Muscle of back (tissue), 13 donors: ENCODE results near the gene CHST14. TPM values are rescaled to one million over a fixed set of nuclear protein-coding genes. Genes with fewer than 3 reads are reported as not detected.
A peak's percentile ranks its signal among the peaks of the same experiment; 100 is the strongest.

Experiments used
- DNase-seq, 3 donors: peaks; one replicate each; pipeline versions ENCODE4 v3.0.0 to v3.0.0-alpha.2; 2013
- long read RNA-seq, 9 donors: transcript quantifications; one replicate each; lab custom pipeline, GENCODE V29; 2026
- polyA plus RNA-seq, 10 donors: library from polyadenylated mRNA; unstranded; fragments of 120-200 nt; gene quantifications; one replicate each; pipeline ENCODE4 v1.2.1, GENCODE V29; 2013; ENCODE audit not compliant: insufficient read length in 10 of 10

CHST14 gene
- polyA plus RNA-seq: 10 to 100 TPM; 30.4 to 49.4 (median 36.8) TPM
- long read RNA-seq, donor 1, transcript CHST14-201 (1 exons, 3,574 nt): major isoform, 25 of 25 reads
- long read RNA-seq, donor 1, partial matches to known transcripts: 0 of 25 reads
- long read RNA-seq, donor 1, other reads (novel, unspliced or antisense): 0 of 25 reads
- long read RNA-seq, donor 2, transcript CHST14-201 (1 exons, 3,574 nt): major isoform, 23 of 23 reads
- long read RNA-seq, donor 2, partial matches to known transcripts: 0 of 23 reads
- long read RNA-seq, donor 2, other reads (novel, unspliced or antisense): 0 of 23 reads
- long read RNA-seq, donor 3, partial matches to known transcripts: 0 of 3 reads
- long read RNA-seq, donor 3, other reads (novel, unspliced or antisense): 0 of 3 reads
- long read RNA-seq, donor 4, transcript CHST14-201 (1 exons, 3,574 nt): major isoform, 21 of 21 reads
- long read RNA-seq, donor 4, partial matches to known transcripts: 0 of 21 reads
- long read RNA-seq, donor 4, other reads (novel, unspliced or antisense): 0 of 21 reads
- long read RNA-seq, donor 5, transcript CHST14-201 (1 exons, 3,574 nt): major isoform, 55 of 55 reads
- long read RNA-seq, donor 5, partial matches to known transcripts: 0 of 55 reads
- long read RNA-seq, donor 5, other reads (novel, unspliced or antisense): 0 of 55 reads
- long read RNA-seq, donor 6, transcript CHST14-201 (1 exons, 3,574 nt): major isoform, 28 of 28 reads
- long read RNA-seq, donor 6, partial matches to known transcripts: 0 of 28 reads
- long read RNA-seq, donor 6, other reads (novel, unspliced or antisense): 0 of 28 reads
- long read RNA-seq, donor 7, transcript CHST14-201 (1 exons, 3,574 nt): major isoform, 23 of 23 reads
- long read RNA-seq, donor 7, partial matches to known transcripts: 0 of 23 reads
- long read RNA-seq, donor 7, other reads (novel, unspliced or antisense): 0 of 23 reads
- long read RNA-seq, donor 8, transcript CHST14-201 (1 exons, 3,574 nt): major isoform, 20 of 20 reads
- long read RNA-seq, donor 8, partial matches to known transcripts: 0 of 20 reads
- long read RNA-seq, donor 8, other reads (novel, unspliced or antisense): 0 of 20 reads
- long read RNA-seq, donor 9, transcript CHST14-201 (1 exons, 3,574 nt): major isoform, 9 of 9 reads
- long read RNA-seq, donor 9, partial matches to known transcripts: 0 of 9 reads
- long read RNA-seq, donor 9, other reads (novel, unspliced or antisense): 0 of 9 reads

GRCh38 chr15:40470423-40471104 is at the start of gene CHST14:
Gene CHST14, plus strand, starts transcription at chr15:40470984. Its CDS starts 230 bp downstream, at chr15:40471214.
- peak; percentile 65 to 88 (median 79) for DNase-seq

GRCh38 chr15:40421246-40422157 is 49.3 kb upstream of the CHST14 start:
- peak in 2 of 3 donors; percentile 77 to 87 for DNase-seq

GRCh38 chr15:40424483-40425115 is 46.2 kb upstream of the CHST14 start:
- DNase-seq: peak in 2 of 3 donors; percentile 56 to 65

- DNase-seq: no peak
Observed at GRCh38 chr15:40425681-40426080, 45.1 kb upstream of the CHST14 start.

GRCh38 chr15:40427188-40427587 is 43.6 kb upstream of the CHST14 start:
- no peak for DNase-seq

GRCh38 chr15:40428185-40428584 is 42.6 kb upstream of the CHST14 start:
- DNase-seq: no peak

GRCh38 chr15:40429068-40429710 is 41.6 kb upstream of the CHST14 start:
- DNase-seq: no peak

GRCh38 chr15:40430271-40430805 is 40.4 kb upstream of the CHST14 start:
- no peak for DNase-seq

GRCh38 chr15:40435023-40435709 is 35.6 kb upstream of the CHST14 start:
- no peak for DNase-seq

GRCh38 chr15:40435710-40436089 is 35.1 kb upstream of the CHST14 start:
- DNase-seq: peak in 1 of 3 donors; percentile 40

- DNase-seq: peak in 1 of 3 donors; percentile 49
Observed at GRCh38 chr15:40436116-40436891, 34.5 kb upstream of the CHST14 start.

- peak in 1 of 3 donors; percentile 38 for DNase-seq
Observed at GRCh38 chr15:40436892-40437751, 33.7 kb upstream of the CHST14 start.

- DNase-seq: no peak
Observed at GRCh38 chr15:40437752-40438687, 32.8 kb upstream of the CHST14 start.

- peak in 1 of 3 donors; percentile 19 for DNase-seq
Observed at GRCh38 chr15:40438712-40439111, 32.1 kb upstream of the CHST14 start.

- peak in 1 of 3 donors; percentile 56 for DNase-seq
Observed at GRCh38 chr15:40439461-40439959, 31.3 kb upstream of the CHST14 start.
